CD8-positive, alpha-beta memory T cell (primary cell): ENCODE data around the gene MAP3K4. TPM values are rescaled to one million over a fixed set of nuclear protein-coding genes. Genes with fewer than 3 reads are reported as not detected.

Experiments used
- CTCF ChIA-PET: fragments of 350-600 bp; sonication (Branson Sonifier 250); formaldehyde crosslinking; loops from one replicate; lab custom pipeline; 2021; ENCODE audit warnings: antibody characterized with exemption; lab: Charles Lee
- POLR2A ChIA-PET: fragments of 350-600 bp; sonication (Branson Sonifier 250); formaldehyde crosslinking; loops from one replicate; lab custom pipeline; 2021; ENCODE audit warnings: antibody characterized with exemption; lab: Charles Lee
- DNase-seq, 5 donors: peaks; one replicate each; pipeline versions ENCODE4 v3.0.0 to v3.0.0-alpha.2; 2020 to 2022; ENCODE audit warnings: mixed read lengths in 1 of 5
- H3K27ac ChIP-seq: one replicate; pipeline ENCODE4 v1.7.0; 2013; ENCODE audit warnings: low read depth, mild to moderate bottlenecking, low read length, moderate library complexity
- H3K27me3 ChIP-seq: 2 replicates; pipeline ENCODE4 v1.7.0; 2013; ENCODE audit warnings: low read length, mild to moderate bottlenecking; ENCODE audit not compliant: insufficient read depth, poor library complexity, severe bottlenecking
- H3K36me3 ChIP-seq: 2 replicates; pipeline ENCODE4 v1.7.0; 2013; ENCODE audit warnings: mild to moderate bottlenecking, low read length, moderate library complexity; ENCODE audit not compliant: insufficient read depth
- H3K4me1 ChIP-seq: 2 replicates; pipeline ENCODE4 v1.7.0; 2013; ENCODE audit warnings: mild to moderate bottlenecking, low read length, moderate library complexity; ENCODE audit not compliant: insufficient read depth
- H3K4me3 ChIP-seq: 2 replicates; pipeline ENCODE4 v1.7.0; 2013; ENCODE audit warnings: mild to moderate bottlenecking, low read length
- H3K9me3 ChIP-seq: 2 replicates; pipeline ENCODE4 v1.7.0; 2013; ENCODE audit warnings: mild to moderate bottlenecking, low read length
- H3K27ac Mint-ChIP-seq, 8 donors: one replicate each; pipeline ENCODE4 v1.8.0; 2020 to 2021; ENCODE audit warnings: mixed read lengths in 8 of 8, mild to moderate bottlenecking in 6 of 8, inconsistent platforms in 3 of 8, moderate library complexity in 3 of 8
- H3K27me3 Mint-ChIP-seq, 2 donors: one replicate each; pipeline ENCODE4 v1.8.0; 2020 to 2021; ENCODE audit warnings: mixed read lengths in 2 of 2, mild to moderate bottlenecking in 1 of 2, moderate library complexity in 1 of 2
- H3K36me3 Mint-ChIP-seq, 3 donors: one replicate each; pipeline ENCODE4 v1.8.0; 2020 to 2021; ENCODE audit warnings: mixed read lengths in 3 of 3, inconsistent platforms in 1 of 3, mild to moderate bottlenecking in 1 of 3
- H3K4me1 Mint-ChIP-seq, 3 donors: one replicate each; pipeline ENCODE4 v1.8.0; 2020 to 2021; ENCODE audit warnings: mixed read lengths in 3 of 3, inconsistent platforms in 1 of 3, mild to moderate bottlenecking in 1 of 3
- H3K4me3 Mint-ChIP-seq, 7 donors: one replicate each; pipeline ENCODE4 v1.8.0; 2020 to 2021; ENCODE audit warnings: mixed read lengths in 7 of 7, mild to moderate bottlenecking in 6 of 7, moderate library complexity in 4 of 7, inconsistent platforms in 2 of 7
- H3K9me3 Mint-ChIP-seq, 5 donors: one replicate each; pipeline ENCODE4 v1.8.0; 2020 to 2022; ENCODE audit warnings: mixed read lengths in 5 of 5, mild to moderate bottlenecking in 3 of 5, moderate library complexity in 2 of 5, inconsistent platforms in 1 of 5
- polyA plus RNA-seq: library from polyadenylated mRNA; unstranded; fragments of 300-500 nt; fragmentation: Illumina TruSeq; gene quantifications from one replicate; pipeline ENCODE4 v1.2.3, GENCODE V29; 2021
- total RNA-seq, 2 experiments: library from RNA; stranded (reverse); gene quantifications; one replicate each; pipeline ENCODE4 v1.2.3, GENCODE V29; 2021

MAP3K4 gene
- total RNA-seq: 10 to 100 TPM; 43.5 to 46.2 TPM
- polyA plus RNA-seq: 13.0 TPM

- H3K27ac Mint-ChIP-seq: peak within 1 kb of the TSS; percentile 95 to 99 (median 97)
These were observed at the start of gene MAP3K4 for GRCh38 chr6:160991406-160992060. TSS of gene MAP3K4 (plus strand) at chr6:160991769. CDS start at chr6:160991932, 163 bp downstream.

DNA sequence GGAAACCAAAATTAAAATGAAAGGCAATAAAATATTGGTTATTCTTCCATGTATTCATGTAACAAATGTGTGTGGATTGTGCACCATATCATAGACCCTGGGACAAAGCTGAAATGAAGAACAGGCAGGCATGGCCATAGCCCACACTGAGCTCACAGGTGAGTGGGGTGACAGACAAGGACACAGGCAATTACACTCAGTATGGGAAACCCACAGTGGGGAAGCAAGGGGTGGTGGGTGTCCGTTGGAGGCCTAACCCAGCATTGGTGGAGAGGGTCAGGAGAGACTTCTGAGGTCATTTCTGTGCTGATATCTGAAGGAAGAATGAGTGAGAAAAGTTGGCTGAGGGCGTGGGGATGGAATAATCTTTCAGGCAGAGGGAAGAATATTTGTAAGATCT lies 47.6 kb upstream of the MAP3K4 start:
- no peak overlapping the region for H3K4me3 Mint-ChIP-seq
- H3K4me1 ChIP-seq: no peaks in the 10 kb centered on the region
- H3K27ac Mint-ChIP-seq: no peak overlapping the region
- no peak for DNase-seq
- H3K9me3 ChIP-seq: no peaks in the 10 kb centered on the region
- ChIA-PET POLR2A (no interaction called here), CTCF (interaction anchor here (1.0 kb wide), 1 partner anchor 13 kb away, joined by 3 read pairs; no protein-coding TSS in a partner anchor)
- H3K36me3 Mint-ChIP-seq: no peaks in the 10 kb centered on the region
- H3K27ac ChIP-seq: no peak overlapping the region
- no peaks in the 10 kb centered on the region for H3K4me1 Mint-ChIP-seq
- no peaks in the 10 kb centered on the region for H3K9me3 Mint-ChIP-seq
- no peak overlapping the region for H3K4me3 ChIP-seq
- peaks cover 2% of the 10 kb centered on the region for H3K27me3 ChIP-seq
- H3K36me3 ChIP-seq: no peaks in the 10 kb centered on the region
- peaks cover 9 to 43% of the 10 kb centered on the region in 2 donors for H3K27me3 Mint-ChIP-seq

More at GRCh38 chr6:160991406-160992060, at the start of gene MAP3K4:
- H3K27me3 ChIP-seq: no peaks in the 10 kb centered on the region
- Mint-ChIP-seq H3K4me1 (peaks cover 34 to 51% (median 47%) of the 10 kb centered on the region in 3 donors), H3K27me3 (peaks cover 1 to 7% of the 10 kb centered on the region in 2 donors), H3K36me3 (peaks cover 0 to 10% (median 5%) of the 10 kb centered on the region in 3 donors), H3K9me3 (peaks cover 0 to 3% (median 0%) of the 10 kb centered on the region in 5 donors), H3K4me3 (peak within 1 kb of the TSS; percentile 92 to 100 (median 98))
- H3K4me1 ChIP-seq: peaks cover 16% of the 10 kb centered on the region
- CTCF ChIA-PET: interaction anchor here (1.5 to 1.7 kb wide), 3 partner anchors 16 to 60 kb away, joined by 3 to 4 read pairs (median 3); no protein-coding TSS in a partner anchor
- no peaks in the 10 kb centered on the region for H3K9me3 ChIP-seq
- H3K36me3 ChIP-seq: no peaks in the 10 kb centered on the region
- POLR2A ChIA-PET: no interaction called here
- H3K27ac ChIP-seq: peak within 1 kb of the TSS; percentile 71
- peak; percentile 71 to 84 (median 81) for DNase-seq
- H3K4me3 ChIP-seq: peak within 1 kb of the TSS; percentile 69

GRCh38 chr6:160945516-160946177 lies 45.9 kb upstream of the MAP3K4 start:
- no peaks in the 10 kb centered on the region for H3K36me3 ChIP-seq
- Mint-ChIP-seq H3K36me3 (no peaks in the 10 kb centered on the region), H3K4me1 (no peaks in the 10 kb centered on the region), H3K27ac (no peak overlapping the region), H3K9me3 (no peaks in the 10 kb centered on the region), H3K4me3 (no peak overlapping the region), H3K27me3 (peaks cover 2 to 31% of the 10 kb centered on the region in 2 donors)
- H3K4me1 ChIP-seq: no peaks in the 10 kb centered on the region
- CTCF ChIA-PET: no interaction called here
- no peak for DNase-seq
- no peak overlapping the region for H3K4me3 ChIP-seq
- peaks cover 2% of the 10 kb centered on the region for H3K27me3 ChIP-seq
- H3K27ac ChIP-seq: no peak overlapping the region
- H3K9me3 ChIP-seq: no peaks in the 10 kb centered on the region
- POLR2A ChIA-PET: no interaction called here

GRCh38 chr6:160949531-160949930 lies 42.0 kb upstream of the MAP3K4 start:
- ChIA-PET CTCF (interaction anchor here (1.8 kb wide), 1 partner anchor 19 kb away, joined by 7 read pairs; no protein-coding TSS in a partner anchor), POLR2A (no interaction called here)
- Histone ChIP-seq H3K27me3 (peaks cover 2% of the 10 kb centered on the region), H3K27ac (no peak overlapping the region), H3K4me3 (no peak overlapping the region), H3K4me1 (no peaks in the 10 kb centered on the region), H3K36me3 (no peaks in the 10 kb centered on the region), H3K9me3 (no peaks in the 10 kb centered on the region)
- DNase-seq: no peak
- no peak overlapping the region for H3K27ac Mint-ChIP-seq
- peaks cover 0 to 3% (median 0%) of the 10 kb centered on the region in 5 donors for H3K9me3 Mint-ChIP-seq
- H3K4me1 Mint-ChIP-seq: no peaks in the 10 kb centered on the region
- H3K4me3 Mint-ChIP-seq: no peak overlapping the region
- H3K36me3 Mint-ChIP-seq: no peaks in the 10 kb centered on the region
- H3K27me3 Mint-ChIP-seq: peaks cover 14 to 34% of the 10 kb centered on the region in 2 donors

DNA sequence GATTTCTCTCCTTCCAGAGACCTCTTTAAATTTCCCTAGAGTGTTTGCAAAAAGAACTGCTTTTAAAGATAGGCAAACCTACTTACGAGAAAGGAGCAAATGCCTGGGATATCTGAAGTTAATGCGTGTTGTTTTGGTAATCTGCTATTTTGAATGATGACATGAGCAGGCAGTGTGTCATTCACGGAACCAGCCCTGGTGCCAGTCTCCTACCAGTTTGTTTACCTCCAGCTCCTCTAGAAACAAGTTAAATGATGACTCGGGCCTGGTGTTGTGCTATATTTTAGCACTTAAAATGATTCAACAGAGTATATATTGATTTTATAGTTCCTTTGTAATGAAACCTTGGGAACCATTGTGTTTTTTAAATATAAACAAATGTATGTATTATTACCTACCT lies 41.1 kb upstream of the MAP3K4 start:
- peaks cover 0 to 3% (median 0%) of the 10 kb centered on the region in 5 donors for H3K9me3 Mint-ChIP-seq
- Histone ChIP-seq H3K27me3 (no peaks in the 10 kb centered on the region), H3K36me3 (no peaks in the 10 kb centered on the region), H3K4me3 (no peak overlapping the region), H3K27ac (no peak overlapping the region), H3K9me3 (no peaks in the 10 kb centered on the region), H3K4me1 (no peaks in the 10 kb centered on the region)
- DNase-seq: no peak
- H3K36me3 Mint-ChIP-seq: no peaks in the 10 kb centered on the region
- H3K27me3 Mint-ChIP-seq: peaks cover 18 to 40% of the 10 kb centered on the region in 2 donors
- no peak overlapping the region for H3K4me3 Mint-ChIP-seq
- ChIA-PET CTCF (interaction anchor here (1.8 kb wide), 1 partner anchor 20 kb away, joined by 7 read pairs; no protein-coding TSS in a partner anchor), POLR2A (no interaction called here)
- no peaks in the 10 kb centered on the region for H3K4me1 Mint-ChIP-seq
- H3K27ac Mint-ChIP-seq: no peak overlapping the region

DNA sequence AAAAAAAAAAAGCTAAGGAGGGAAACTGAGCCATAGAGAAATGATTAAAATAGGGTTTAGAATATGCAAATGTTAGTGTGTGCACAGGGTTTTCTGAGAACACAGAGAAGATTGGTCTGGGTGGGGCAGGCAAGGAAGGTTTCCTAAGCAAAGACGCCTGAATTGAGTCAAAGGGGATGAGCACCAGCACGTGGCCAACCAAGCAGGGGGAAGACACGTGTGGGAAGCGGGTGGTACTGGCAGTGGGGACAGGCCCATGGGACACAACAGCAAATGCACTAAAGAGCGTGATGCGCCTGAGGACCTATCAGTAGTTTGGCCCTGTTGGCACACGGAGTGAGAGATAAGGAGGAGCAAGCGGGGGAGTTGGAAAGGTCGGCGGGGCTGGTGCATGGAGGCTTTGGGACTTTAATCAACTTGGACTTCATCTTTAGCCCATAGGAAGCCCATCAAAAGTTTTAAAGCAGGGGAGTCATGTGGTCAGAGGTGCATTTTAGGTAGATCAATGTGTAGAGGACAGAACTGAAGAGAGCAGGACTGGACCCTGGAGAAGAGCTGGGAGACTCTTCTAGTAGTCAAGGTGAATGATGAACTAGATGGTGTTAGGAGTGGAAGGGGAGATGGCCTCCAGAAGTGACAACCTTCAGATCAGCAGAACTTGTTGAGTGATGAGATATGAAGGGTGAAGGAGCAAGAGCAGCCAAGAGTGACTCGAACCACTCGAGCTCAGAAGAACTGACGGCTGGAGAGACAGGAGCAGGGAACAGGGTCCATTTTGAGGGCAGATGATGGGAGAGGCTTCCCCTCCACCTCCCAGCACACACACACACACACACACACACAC lies 40.2 kb upstream of the MAP3K4 start:
- Histone ChIP-seq H3K27me3 (no peaks in the 10 kb centered on the region), H3K27ac (no peak overlapping the region), H3K9me3 (no peaks in the 10 kb centered on the region), H3K4me3 (no peak overlapping the region), H3K4me1 (no peaks in the 10 kb centered on the region), H3K36me3 (no peaks in the 10 kb centered on the region)
- no peaks in the 10 kb centered on the region for H3K4me1 Mint-ChIP-seq
- no peaks in the 10 kb centered on the region for H3K36me3 Mint-ChIP-seq
- peak overlapping the region in 1 of 8 donors; percentile 59 for H3K27ac Mint-ChIP-seq
- ChIA-PET POLR2A (no interaction called here), CTCF (interaction anchor here (1.8 kb wide), 1 partner anchor 21 kb away, joined by 7 read pairs; no protein-coding TSS in a partner anchor)
- no peak overlapping the region for H3K4me3 Mint-ChIP-seq
- peaks cover 0 to 3% (median 0%) of the 10 kb centered on the region in 5 donors for H3K9me3 Mint-ChIP-seq
- no peak for DNase-seq
- peaks cover 18 to 44% of the 10 kb centered on the region in 2 donors for H3K27me3 Mint-ChIP-seq

GRCh38 chr6:160952633-160953281 lies 38.8 kb upstream of the MAP3K4 start:
- Histone ChIP-seq H3K27ac (no peak overlapping the region), H3K27me3 (no peaks in the 10 kb centered on the region), H3K4me1 (no peaks in the 10 kb centered on the region), H3K36me3 (no peaks in the 10 kb centered on the region), H3K9me3 (no peaks in the 10 kb centered on the region), H3K4me3 (no peak overlapping the region)
- ChIA-PET CTCF (no interaction called here), POLR2A (no interaction called here)
- Mint-ChIP-seq H3K27me3 (peaks cover 18 to 49% of the 10 kb centered on the region in 2 donors), H3K9me3 (peaks cover 0 to 3% (median 0%) of the 10 kb centered on the region in 5 donors), H3K36me3 (no peaks in the 10 kb centered on the region), H3K4me3 (no peak overlapping the region), H3K4me1 (no peaks in the 10 kb centered on the region), H3K27ac (peak overlapping the region in 1 of 8 donors; percentile 32)
- no peak for DNase-seq
